Nephron progenitor cell (in vitro differentiated cells): ENCODE measurements around the gene ARID1B.

Experiments used
- DNase-seq: peaks from one replicate; pipeline ENCODE4 v3.0.0; 2021
- H3K27ac Mint-ChIP-seq: 2 replicates; pipeline ENCODE4 v1.8.0; 2021; ENCODE audit warnings: mild to moderate bottlenecking, moderate library complexity, mixed read lengths
- H3K27me3 Mint-ChIP-seq: 2 replicates; pipeline ENCODE4 v1.8.0; 2021; ENCODE audit warnings: mild to moderate bottlenecking, low read depth, mixed read lengths; ENCODE audit not compliant: poor library complexity
- H3K36me3 Mint-ChIP-seq: 2 replicates; pipeline ENCODE4 v1.8.0; 2021; ENCODE audit warnings: low read depth, mixed read lengths
- H3K4me1 Mint-ChIP-seq: 2 replicates; pipeline ENCODE4 v1.8.0; 2021; ENCODE audit warnings: mixed read lengths
- H3K4me3 Mint-ChIP-seq: 2 replicates; pipeline ENCODE4 v1.8.0; 2021; ENCODE audit warnings: mild to moderate bottlenecking, moderate library complexity, mixed read lengths
- H3K9me3 Mint-ChIP-seq: 2 replicates; pipeline ENCODE4 v1.8.0; 2021; ENCODE audit warnings: mild to moderate bottlenecking, moderate library complexity, mixed read lengths
- TF ChIP-seq, protein P1 (sequence below): fragments of 200-600 bp; sonication (generic); IDR thresholded peaks from 2 replicates; pipeline ENCODE4 v1.5.0; 2021; ENCODE audit warnings: antibody characterized with exemption

ARID1B gene

DNA sequence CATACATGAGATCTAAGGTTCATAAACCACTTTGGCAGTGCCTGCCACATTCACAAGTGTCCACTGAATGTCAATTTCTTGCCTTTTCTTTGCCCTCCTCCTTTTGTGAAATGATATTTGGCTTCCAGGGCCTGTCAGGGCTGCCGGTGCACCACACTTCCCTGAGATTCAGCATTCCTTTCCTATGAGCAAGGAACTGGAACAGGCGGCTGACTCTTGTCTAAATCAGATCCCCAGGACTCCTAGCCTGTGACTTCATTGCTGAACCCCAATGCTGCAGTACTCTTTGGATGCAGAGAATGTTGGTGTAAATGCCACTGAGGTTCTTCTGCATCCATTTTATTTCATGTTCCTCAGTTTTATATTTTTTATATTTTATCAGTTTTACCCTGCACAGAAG is 172.2 kb downstream of the ARID1B start:
- Mint-ChIP-seq H3K27me3 (no peaks in the 10 kb centered on the region), H3K4me3 (no peak overlapping the region), H3K27ac (peak overlapping the region; percentile 79), H3K9me3 (peaks cover 3% of the 10 kb centered on the region), H3K36me3 (peaks cover 6% of the 10 kb centered on the region), H3K4me1 (peaks cover 56% of the 10 kb centered on the region)
- no peak for DNase-seq
- TF ChIP-seq, protein P1, sequence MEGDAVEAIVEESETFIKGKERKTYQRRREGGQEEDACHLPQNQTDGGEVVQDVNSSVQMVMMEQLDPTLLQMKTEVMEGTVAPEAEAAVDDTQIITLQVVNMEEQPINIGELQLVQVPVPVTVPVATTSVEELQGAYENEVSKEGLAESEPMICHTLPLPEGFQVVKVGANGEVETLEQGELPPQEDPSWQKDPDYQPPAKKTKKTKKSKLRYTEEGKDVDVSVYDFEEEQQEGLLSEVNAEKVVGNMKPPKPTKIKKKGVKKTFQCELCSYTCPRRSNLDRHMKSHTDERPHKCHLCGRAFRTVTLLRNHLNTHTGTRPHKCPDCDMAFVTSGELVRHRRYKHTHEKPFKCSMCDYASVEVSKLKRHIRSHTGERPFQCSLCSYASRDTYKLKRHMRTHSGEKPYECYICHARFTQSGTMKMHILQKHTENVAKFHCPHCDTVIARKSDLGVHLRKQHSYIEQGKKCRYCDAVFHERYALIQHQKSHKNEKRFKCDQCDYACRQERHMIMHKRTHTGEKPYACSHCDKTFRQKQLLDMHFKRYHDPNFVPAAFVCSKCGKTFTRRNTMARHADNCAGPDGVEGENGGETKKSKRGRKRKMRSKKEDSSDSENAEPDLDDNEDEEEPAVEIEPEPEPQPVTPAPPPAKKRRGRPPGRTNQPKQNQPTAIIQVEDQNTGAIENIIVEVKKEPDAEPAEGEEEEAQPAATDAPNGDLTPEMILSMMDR = no peak

DNA sequence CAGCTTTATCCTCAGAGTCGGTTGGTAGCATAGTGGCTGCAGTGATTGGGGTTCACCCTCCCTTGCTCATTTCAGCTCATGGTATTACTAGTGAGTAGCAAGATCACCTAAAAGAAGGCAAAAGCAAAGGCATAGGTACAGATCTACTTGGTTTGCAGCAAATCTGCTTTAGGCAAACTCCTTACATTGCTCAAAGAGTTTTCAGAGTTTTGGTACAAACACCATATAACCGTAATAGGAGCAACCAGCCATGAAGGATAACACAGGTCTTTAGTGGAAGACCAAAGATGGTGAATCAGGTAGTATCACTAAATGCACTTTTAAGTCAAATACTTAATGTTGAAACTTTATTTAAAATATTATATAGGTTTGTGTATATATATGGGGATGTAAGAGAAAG is 172.9 kb downstream of the ARID1B start:
- Mint-ChIP-seq H3K9me3 (peaks cover 3% of the 10 kb centered on the region), H3K36me3 (peaks cover 6% of the 10 kb centered on the region), H3K27ac (no peak overlapping the region), H3K4me3 (no peak overlapping the region), H3K27me3 (no peaks in the 10 kb centered on the region), H3K4me1 (peaks cover 61% of the 10 kb centered on the region)
- TF ChIP-seq, protein P1 = no peak
- no peak for DNase-seq

DNA sequence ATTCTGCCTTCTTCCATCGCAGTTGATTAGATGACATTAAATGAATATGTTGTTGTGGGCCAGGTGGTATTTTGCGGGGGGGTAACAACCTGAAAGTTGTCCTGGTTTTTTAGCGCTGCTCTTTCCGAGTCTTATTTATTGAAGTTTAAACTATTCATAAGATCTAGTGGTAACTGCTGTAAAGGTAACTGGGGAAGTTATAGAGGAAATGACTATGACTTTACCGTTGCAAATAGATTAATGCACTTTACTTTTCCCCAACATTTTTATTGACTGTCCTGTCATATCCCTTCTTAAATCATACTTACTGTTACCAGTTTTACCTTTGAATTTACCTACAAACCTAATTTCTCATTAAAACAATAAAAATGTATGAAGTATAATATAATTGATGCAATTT is 173.4 kb downstream of the ARID1B start:
- Mint-ChIP-seq H3K9me3 (peaks cover 3% of the 10 kb centered on the region), H3K27ac (no peak overlapping the region), H3K36me3 (peaks cover 6% of the 10 kb centered on the region), H3K27me3 (no peaks in the 10 kb centered on the region), H3K4me3 (no peak overlapping the region), H3K4me1 (peaks cover 62% of the 10 kb centered on the region)
- DNase-seq = no peak
- TF ChIP-seq, protein P1 = no peak

DNA sequence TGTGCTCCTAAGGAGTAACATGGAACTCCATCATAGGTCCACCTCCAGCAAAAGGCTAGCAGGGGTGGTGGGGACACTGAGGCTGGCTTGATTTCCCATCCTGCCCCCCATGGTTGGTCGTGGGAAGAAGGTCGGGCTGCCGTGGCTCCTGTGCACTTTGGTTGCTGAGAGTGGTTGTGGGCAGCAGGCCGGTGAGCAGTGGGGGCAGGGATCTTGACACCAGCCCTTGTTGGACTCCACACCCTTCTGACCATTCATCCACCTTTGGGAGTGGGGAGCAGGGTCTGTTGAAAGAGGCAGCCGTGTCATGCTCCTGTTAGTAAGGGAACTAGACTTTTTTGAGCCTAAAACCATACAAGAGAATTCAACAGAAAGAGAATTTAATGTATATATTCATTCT is 175.2 kb downstream of the ARID1B start:
- peaks cover 3% of the 10 kb centered on the region for H3K9me3 Mint-ChIP-seq
- peak overlapping the region; percentile 66 for H3K4me3 Mint-ChIP-seq
- H3K27me3 Mint-ChIP-seq = no peaks in the 10 kb centered on the region
- TF ChIP-seq, protein P1 = no peak
- H3K36me3 Mint-ChIP-seq = peaks cover 6% of the 10 kb centered on the region
- H3K4me1 Mint-ChIP-seq = peaks cover 64% of the 10 kb centered on the region
- DNase-seq = no peak
- peak overlapping the region; percentile 70 for H3K27ac Mint-ChIP-seq

DNA sequence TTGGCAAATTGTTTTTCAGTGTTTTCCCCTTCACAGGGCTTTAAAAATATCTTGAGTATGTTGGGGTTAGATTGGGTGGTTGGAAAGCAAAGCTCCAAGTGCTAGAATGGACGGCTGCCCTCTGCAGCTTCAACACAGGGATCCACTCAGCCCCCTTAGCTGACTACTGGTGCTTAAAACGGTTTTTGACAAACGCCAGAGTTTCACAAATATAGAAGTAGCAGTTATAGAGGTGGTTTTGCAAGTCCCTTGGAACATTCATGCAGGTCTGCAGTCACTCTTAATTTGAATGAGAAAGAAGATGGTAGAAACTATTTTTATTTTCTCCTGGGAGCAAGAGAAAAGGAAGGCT is 175.9 kb downstream of the ARID1B start:
- Mint-ChIP-seq H3K4me3 (peak overlapping the region; percentile 78), H3K36me3 (peaks cover 9% of the 10 kb centered on the region), H3K27me3 (no peaks in the 10 kb centered on the region), H3K4me1 (peaks cover 66% of the 10 kb centered on the region), H3K27ac (peak overlapping the region; percentile 99), H3K9me3 (peaks cover 3% of the 10 kb centered on the region)
- no peak for DNase-seq
- TF ChIP-seq, protein P1 = no peak

DNA sequence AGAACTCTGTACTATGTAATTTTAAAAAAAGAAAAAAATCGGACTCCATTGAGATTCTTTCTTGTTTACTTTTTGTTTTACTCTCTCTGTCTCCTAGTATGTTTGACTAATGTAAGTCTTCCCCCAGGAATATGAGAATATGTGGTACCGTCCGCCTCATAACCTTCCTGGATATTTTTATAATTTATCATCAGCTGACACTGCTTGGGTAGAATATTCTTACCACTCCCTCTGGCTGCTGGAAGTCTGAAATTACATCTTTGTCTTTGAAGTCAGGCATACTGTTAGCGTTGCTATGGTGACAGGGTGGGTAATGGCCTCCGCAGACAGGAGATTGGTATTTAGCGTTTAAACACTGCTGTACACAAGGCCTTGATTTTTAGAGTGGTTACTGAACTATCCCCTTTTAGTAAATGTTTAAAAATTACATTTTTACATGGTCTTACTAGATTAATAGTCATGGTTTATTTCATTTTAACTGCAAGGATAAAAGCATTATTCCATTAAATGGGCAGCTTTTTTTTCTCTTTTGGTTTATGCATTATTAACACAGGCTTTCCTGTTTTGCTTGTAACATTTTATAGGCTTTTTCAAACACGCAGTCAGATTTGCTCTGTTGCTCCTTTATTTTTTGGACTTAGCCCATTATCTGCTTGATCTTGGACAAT is 176.4 kb downstream of the ARID1B start:
- H3K36me3 Mint-ChIP-seq = peaks cover 12% of the 10 kb centered on the region
- peak; percentile 59 for DNase-seq
- peaks cover 69% of the 10 kb centered on the region for H3K4me1 Mint-ChIP-seq
- H3K27me3 Mint-ChIP-seq = no peaks in the 10 kb centered on the region
- H3K4me3 Mint-ChIP-seq = peak overlapping the region; percentile 78
- peak overlapping the region; percentile 99 for H3K27ac Mint-ChIP-seq
- TF ChIP-seq, protein P1 = no peak
- peaks cover 3% of the 10 kb centered on the region for H3K9me3 Mint-ChIP-seq
